AG20443 (cell line): ENCODE results near the gene VAMP1.
"Not testable (repeated sequence)": the region's sequence is repeated elsewhere in the genome, so short reads cannot be mapped to it uniquely, and the experiment has no call there.

Experiments used
- DNase-seq: peaks from one replicate; pipeline ENCODE4 v3.0.0; 2012; ENCODE audit warnings: low spot score, mixed read lengths

VAMP1 gene

GRCh38 chr12:6451348-6452244 lies 18.9 kb downstream of the VAMP1 start, which contains the start of gene TAPBPL:
TAPBPL (plus strand) TSS chr12:6452042; CDS start chr12:6452249, 207 bp downstream.
- peak; percentile 94 for DNase-seq

GRCh38 chr12:6450869-6451347 lies 19.6 kb downstream of the VAMP1 start:
- peak; percentile 20 for DNase-seq

- no peak for DNase-seq
These were observed 20.2 kb downstream of the VAMP1 start for GRCh38 chr12:6450091-6450868.

- DNase-seq: no peak
These were observed 25.5 kb downstream of the VAMP1 start, which contains the start of gene CD27 for GRCh38 chr12:6444704-6445688. CD27 (plus strand) TSS chr12:6444955; CDS start chr12:6445096, 141 bp downstream.

GRCh38 chr12:6444031-6444430 lies 26.4 kb downstream of the VAMP1 start:
- DNase-seq: no peak

- DNase-seq: no peak
These were observed 27.0 kb downstream of the VAMP1 start for GRCh38 chr12:6443361-6443983.

- no peak for DNase-seq
These were observed 27.6 kb downstream of the VAMP1 start for GRCh38 chr12:6442836-6443235.

GRCh38 chr12:6440391-6440790 lies 30.1 kb downstream of the VAMP1 start:
- DNase-seq: no peak

- no peak for DNase-seq
These were observed 32.1 kb downstream of the VAMP1 start for GRCh38 chr12:6438345-6438744.

GRCh38 chr12:6437586-6437985 lies 32.9 kb downstream of the VAMP1 start:
- DNase-seq: no peak

- no peak for DNase-seq
These were observed 34.3 kb downstream of the VAMP1 start for GRCh38 chr12:6435961-6436715.

- DNase-seq: no peak
These were observed 36.0 kb downstream of the VAMP1 start for GRCh38 chr12:6434205-6435140.

GRCh38 chr12:6432991-6433390 lies 37.5 kb downstream of the VAMP1 start:
- DNase-seq: no peak

- DNase-seq: peak; percentile 95
These were observed 40.1 kb downstream of the VAMP1 start for GRCh38 chr12:6430124-6430989.

GRCh38 chr12:6428326-6428725 lies 42.2 kb downstream of the VAMP1 start:
- no peak for DNase-seq

GRCh38 chr12:6427796-6428195 lies 42.7 kb downstream of the VAMP1 start:
- DNase-seq: not testable (repeated sequence)

- DNase-seq: no peak
These were observed 43.4 kb downstream of the VAMP1 start for GRCh38 chr12:6426882-6427671.
